NCI-H146 treated with DMSO at 0.1 percent for 48 hours (cell line): ENCODE results near the gene OBSCN.
A peak's percentile ranks its signal among the peaks of the same experiment; 100 is the strongest.
"Not testable (repeated sequence)": the region's sequence is repeated elsewhere in the genome, so short reads cannot be mapped to it uniquely, and the experiment has no call there.

ENCODE experiments used
- DNase-seq: peaks from one replicate; lab custom pipeline; 2025; ENCODE audit not compliant: unreplicated experiment; lab: John Stamatoyannopoulos, UW

The OBSCN gene

GRCh38 chr1:228211531-228212414 lies 3.9 kb downstream of the OBSCN start:
- no peak for DNase-seq

GRCh38 chr1:228212415-228212965 lies 4.6 kb downstream of the OBSCN start:
- no peak for DNase-seq

GRCh38 chr1:228212966-228213844 lies 5.4 kb downstream of the OBSCN start:
- DNase-seq, result peak; percentile 55

- DNase-seq, result no peak
Measured at GRCh38 chr1:228213917-228214808, 6.3 kb downstream of the OBSCN start.

- no peak for DNase-seq
Measured at GRCh38 chr1:228214921-228215662, 7.2 kb downstream of the OBSCN start.

- no peak for DNase-seq
Measured at GRCh38 chr1:228215663-228216116, 7.8 kb downstream of the OBSCN start.

- no peak for DNase-seq
Measured at GRCh38 chr1:228216371-228217320, 8.8 kb downstream of the OBSCN start.

- DNase-seq, result no peak
Measured at GRCh38 chr1:228217551-228218344, 9.9 kb downstream of the OBSCN start.

- DNase-seq, result no peak
Measured at GRCh38 chr1:228218513-228219244, 10.8 kb downstream of the OBSCN start.

GRCh38 chr1:228219245-228219961 lies 11.6 kb downstream of the OBSCN start:
- no peak for DNase-seq

GRCh38 chr1:228219962-228220780 lies 12.3 kb downstream of the OBSCN start:
- no peak for DNase-seq

GRCh38 chr1:228221097-228221496 lies 13.3 kb downstream of the OBSCN start:
- DNase-seq, result not testable (repeated sequence)

- no peak for DNase-seq
Measured at GRCh38 chr1:228222548-228222947, 14.7 kb downstream of the OBSCN start.

GRCh38 chr1:228224198-228225164 lies 16.6 kb downstream of the OBSCN start:
- DNase-seq, result no peak
